ENCODE measurements around the gene CAMK2G. TPM values are rescaled to one million over a fixed set of nuclear protein-coding genes. Genes with fewer than 3 reads are reported as not detected.

The CAMK2G gene
- total and polyA plus RNA-seq, 4 donors: 6.8 to 18.3 (median 9.9) TPM

- H3K4me1 ChIP-seq (ENCODE audit: control insufficient read depth in 4 of 4, insufficient read depth in 4 of 4, low read length in 3 of 4): peaks cover 9 to 23% (median 19%) of the 10 kb centered on the region in 4 donors
- H3K9ac ChIP-seq (ENCODE audit: low read depth in 1 of 2, low read length in 2 of 2): no peak overlapping the region
- H3K27ac ChIP-seq (ENCODE audit: low read depth in 1 of 2, low read length in 2 of 2): no peak overlapping the region
- no peak overlapping the region for H3K4me3 ChIP-seq (ENCODE audit: low read depth in 1 of 3, low read length in 3 of 3)
- TF ChIP-seq NR2F2 (IDR thresholded peaks at IDR 0.05): no peak
- TF ChIP-seq, protein P1, sequence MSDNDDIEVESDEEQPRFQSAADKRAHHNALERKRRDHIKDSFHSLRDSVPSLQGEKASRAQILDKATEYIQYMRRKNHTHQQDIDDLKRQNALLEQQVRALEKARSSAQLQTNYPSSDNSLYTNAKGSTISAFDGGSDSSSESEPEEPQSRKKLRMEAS (IDR thresholded peaks at IDR 0.05): no peak
- TF ChIP-seq FOXA1 (IDR thresholded peaks at IDR 0.05): no peak
- TF ChIP-seq GABPA (IDR thresholded peaks at IDR 0.05 in 1 of 2, conservative IDR thresholded peaks at IDR 0.05 in 1 of 2): no peak
- no peak for TF ChIP-seq REST (IDR thresholded peaks at IDR 0.05)
- no peak for TF ChIP-seq YY1 (IDR thresholded peaks at IDR 0.05)
- no peak for TF ChIP-seq TAF1 (conservative IDR thresholded peaks at IDR 0.05)
- TF ChIP-seq HNF4A (conservative IDR thresholded peaks at IDR 0.05): no peak
- TF ChIP-seq ATF3 (IDR thresholded peaks at IDR 0.05): no peak
- TF ChIP-seq FOXA2 (IDR thresholded peaks at IDR 0.05): no peak
- no peak for TF ChIP-seq CTCF (IDR thresholded peaks at IDR 0.05; ENCODE audit: low read depth, low read length, missing input control)
- no peak for TF ChIP-seq EGR1 (IDR thresholded peaks at IDR 0.05; ENCODE audit: low read depth in 2 of 2)
- no peak for TF ChIP-seq RAD21 (IDR thresholded peaks at IDR 0.05)
- no peak for TF ChIP-seq HNF4G (IDR thresholded peaks at IDR 0.05)
- no peak for TF ChIP-seq SP1 (IDR thresholded peaks at IDR 0.05)
- TF ChIP-seq, protein P2, sequence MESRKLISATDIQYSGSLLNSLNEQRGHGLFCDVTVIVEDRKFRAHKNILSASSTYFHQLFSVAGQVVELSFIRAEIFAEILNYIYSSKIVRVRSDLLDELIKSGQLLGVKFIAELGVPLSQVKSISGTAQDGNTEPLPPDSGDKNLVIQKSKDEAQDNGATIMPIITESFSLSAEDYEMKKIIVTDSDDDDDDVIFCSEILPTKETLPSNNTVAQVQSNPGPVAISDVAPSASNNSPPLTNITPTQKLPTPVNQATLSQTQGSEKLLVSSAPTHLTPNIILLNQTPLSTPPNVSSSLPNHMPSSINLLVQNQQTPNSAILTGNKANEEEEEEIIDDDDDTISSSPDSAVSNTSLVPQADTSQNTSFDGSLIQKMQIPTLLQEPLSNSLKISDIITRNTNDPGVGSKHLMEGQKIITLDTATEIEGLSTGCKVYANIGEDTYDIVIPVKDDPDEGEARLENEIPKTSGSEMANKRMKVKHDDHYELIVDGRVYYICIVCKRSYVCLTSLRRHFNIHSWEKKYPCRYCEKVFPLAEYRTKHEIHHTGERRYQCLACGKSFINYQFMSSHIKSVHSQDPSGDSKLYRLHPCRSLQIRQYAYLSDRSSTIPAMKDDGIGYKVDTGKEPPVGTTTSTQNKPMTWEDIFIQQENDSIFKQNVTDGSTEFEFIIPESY (IDR thresholded peaks at IDR 0.05): no peak
- no peak for TF ChIP-seq RXRA (IDR thresholded peaks at IDR 0.05)
- TF ChIP-seq JUND (IDR thresholded peaks at IDR 0.05): no peak
- H3K36me3 ChIP-seq (ENCODE audit: control insufficient read depth in 4 of 4, insufficient read depth in 3 of 4, low read depth in 1 of 4, low read length in 3 of 4): no peaks in the 10 kb centered on the region
- no peak for DNase-seq (ENCODE audit: low spot score)
- no peaks in the 10 kb centered on the region for H3K9me3 ChIP-seq (ENCODE audit: control insufficient read depth in 4 of 4, low read length in 3 of 4)
- no peaks in the 10 kb centered on the region for H3K27me3 ChIP-seq (ENCODE audit: control insufficient read depth in 4 of 4, insufficient read depth in 4 of 4, low read length in 3 of 4)
Measured at GRCh38 chr10:73876566-73876965, 2.2 kb upstream of the CAMK2G start.
